GM23338 (cell line): ENCODE data around the gene FMN2. TPM values are rescaled to one million over a fixed set of nuclear protein-coding genes. Genes with fewer than 3 reads are reported as not detected.

Experiments used
- ATAC-seq: fragments of 200-7000 bp; cut with Tn5 transposase; 3 replicates; pipeline ENCODE4 v1.9.1; 2020
- DNase-seq: peaks from one replicate; pipeline ENCODE4 v3.0.0-alpha.2; 2015; ENCODE audit warnings: low spot score
- H2AFZ ChIP-seq: fragments of 200-600 bp; sonication (generic); 2 replicates; pipeline ENCODE4 v1.8.0; 2016; ENCODE audit warnings: antibody characterized with exemption, mild to moderate bottlenecking, moderate library complexity
- H3F3A ChIP-seq: fragments of 200-600 bp; sonication (generic); replicated peaks from 2 replicates; pipeline ENCODE4 v1.8.0; 2017; ENCODE audit warnings: antibody characterized with exemption, mixed run types, low read depth
- H3K27ac ChIP-seq: fragments of 200-600 bp; sonication (generic); 2 replicates; pipeline ENCODE4 v1.6.1; 2016; ENCODE audit warnings: low read depth
- H3K27me3 ChIP-seq: fragments of 200-600 bp; sonication (generic); 2 replicates; pipeline ENCODE4 v1.8.0; 2016; ENCODE audit warnings: mild to moderate bottlenecking, mixed run types, moderate library complexity; ENCODE audit not compliant: insufficient read depth
- H3K36me3 ChIP-seq: fragments of 200-600 bp; sonication (generic); 2 replicates; pipeline ENCODE4 v1.8.0; 2016; ENCODE audit warnings: mild to moderate bottlenecking; ENCODE audit not compliant: insufficient read depth
- H3K4me1 ChIP-seq: fragments of 200-600 bp; sonication (generic); 2 replicates; pipeline ENCODE4 v1.8.0; 2016; ENCODE audit warnings: mild to moderate bottlenecking, moderate library complexity; ENCODE audit not compliant: insufficient read depth
- H3K4me2 ChIP-seq: fragments of 200-600 bp; sonication (generic); 2 replicates; pipeline ENCODE4 v1.7.1; 2017; ENCODE audit warnings: mixed run types
- H3K4me3 ChIP-seq: fragments of 200-600 bp; sonication (generic); 2 replicates; pipeline ENCODE4 v1.6.1; 2016; ENCODE audit warnings: mixed run types
- H3K79me2 ChIP-seq: fragments of 200-600 bp; sonication (generic); replicated peaks from 2 replicates; pipeline ENCODE4 v1.8.0; 2017; ENCODE audit warnings: mild to moderate bottlenecking; ENCODE audit not compliant: insufficient read depth
- H3K9me2 ChIP-seq: fragments of 200-600 bp; sonication (generic); 2 replicates; pipeline ENCODE4 v1.8.0; 2017; ENCODE audit not compliant: insufficient read depth
- H4K20me1 ChIP-seq: fragments of 200-600 bp; sonication (generic); replicated peaks from 2 replicates; pipeline ENCODE4 v1.8.0; 2017; ENCODE audit warnings: mild to moderate bottlenecking; ENCODE audit not compliant: insufficient read depth
- H3K27ac Mint-ChIP-seq: 2 replicates; pipeline ENCODE4 v1.8.0; 2020; ENCODE audit warnings: inconsistent platforms, mild to moderate bottlenecking, moderate library complexity, mixed read lengths
- H3K27me3 Mint-ChIP-seq: 3 replicates; pipeline ENCODE4 v1.8.0; 2022; ENCODE audit warnings: low read depth, mild to moderate bottlenecking, moderate library complexity, mixed read lengths, inconsistent platforms; ENCODE audit not compliant: insufficient read depth, poor library complexity
- H3K36me3 Mint-ChIP-seq: 3 replicates; pipeline ENCODE4 v1.8.0; 2021; ENCODE audit warnings: low read depth, mild to moderate bottlenecking, inconsistent platforms, moderate library complexity, mixed read lengths
- H3K4me1 Mint-ChIP-seq: 3 replicates; pipeline ENCODE4 v1.8.0; 2020; ENCODE audit warnings: mild to moderate bottlenecking, inconsistent platforms, mixed read lengths
- H3K4me3 Mint-ChIP-seq: 3 replicates; pipeline ENCODE4 v1.8.0; 2021; ENCODE audit warnings: moderate library complexity, mild to moderate bottlenecking, inconsistent platforms, mixed read lengths
- H3K9me3 Mint-ChIP-seq: 3 replicates; pipeline ENCODE4 v1.8.0; 2020; ENCODE audit warnings: moderate library complexity, mild to moderate bottlenecking, inconsistent platforms, mixed read lengths
- CREB1 ChIP-seq: fragments of 250-450 bp; sonication (Bioruptor Pico); IDR thresholded peaks from 2 replicates; pipeline ENCODE4 v1.5.0; 2020; ENCODE audit warnings: low read depth, mild to moderate bottlenecking, moderate library complexity
- ETS1 ChIP-seq: IDR thresholded peaks from 2 replicates; pipeline ENCODE4 v1.6.1; 2016; ENCODE audit warnings: antibody characterized with exemption
- EZH2 ChIP-seq: fragments of 200-600 bp; sonication (generic); IDR thresholded peaks from one replicate; pipeline ENCODE4 v1.8.0; 2017; ENCODE audit warnings: antibody characterized with exemption, mild to moderate bottlenecking, low read depth; ENCODE audit not compliant: unreplicated experiment
- EZH2phosphoT487 ChIP-seq: fragments of 200-600 bp; sonication (generic); IDR thresholded peaks from one replicate; pipeline ENCODE4 v1.8.1; 2018; ENCODE audit warnings: antibody characterized with exemption; ENCODE audit not compliant: unreplicated experiment
- JUNB ChIP-seq: IDR thresholded peaks from one replicate; pipeline ENCODE4 v1.6.1; 2016; ENCODE audit warnings: antibody characterized with exemption; ENCODE audit not compliant: unreplicated experiment
- NANOG ChIP-seq: IDR thresholded peaks from 2 replicates; pipeline ENCODE4 v1.6.1; 2016; ENCODE audit warnings: antibody characterized with exemption, borderline replicate concordance
- POLR2AphosphoS5 ChIP-seq: IDR thresholded peaks from 2 replicates; pipeline ENCODE4 v1.6.1; 2016; ENCODE audit warnings: antibody characterized with exemption, low read depth
- REST ChIP-seq: IDR thresholded peaks from one replicate; pipeline ENCODE4 v1.6.1; 2018; ENCODE audit warnings: antibody characterized with exemption; ENCODE audit not compliant: unreplicated experiment
- ZNF114 ChIP-seq: fragments of 250-450 bp; sonication (Bioruptor Pico); IDR thresholded peaks from 2 replicates; pipeline ENCODE4 v1.5.0; 2020; ENCODE audit warnings: mild to moderate bottlenecking, moderate library complexity
- ZNF331 ChIP-seq: fragments of 250-450 bp; sonication (Bioruptor Pico); IDR thresholded peaks from 2 replicates; pipeline ENCODE4 v1.5.0; 2020; ENCODE audit warnings: low read depth, mild to moderate bottlenecking, moderate library complexity
- polyA plus RNA-seq: library from polyadenylated mRNA; unstranded; fragments of >200 nt; fragmentation: Nextera tagmentation; extraction: Ambion mirVana; gene quantifications from 2 replicates; pipeline ENCODE4 v1.2.1, GENCODE V29; 2016
- total RNA-seq: library from RNA; depleted of rRNA; stranded (reverse); fragments of >200 nt; shearing (Covaris generic); gene quantifications from 2 replicates; pipeline ENCODE4 v1.2.3, GENCODE V29; 2014

Gene FMN2
- total and polyA plus RNA-seq, 2 experiments from 2014 or later: 1.5 to 2.5 TPM

GRCh38 chr1:240424740-240425464 lies 333.2 kb downstream of the FMN2 start:
- Mint-ChIP-seq H3K27ac (no peak overlapping the region), H3K36me3 (no peaks in the 10 kb centered on the region), H3K4me1 (no peaks in the 10 kb centered on the region), H3K4me3 (no peak overlapping the region), H3K27me3 (peaks cover 2% of the 10 kb centered on the region), H3K9me3 (no peaks in the 10 kb centered on the region)
- Histone ChIP-seq H4K20me1 (no peaks in the 10 kb centered on the region), H3K4me1 (no peaks in the 10 kb centered on the region), H3K27me3 (no peaks in the 10 kb centered on the region), H3K4me2 (no peak overlapping the region), H3K9me2 (no peaks in the 10 kb centered on the region), H3K27ac (no peak overlapping the region), H2AFZ (no peak overlapping the region), H3K36me3 (no peaks in the 10 kb centered on the region), H3F3A (no peaks in the 10 kb centered on the region), H3K4me3 (no peak overlapping the region), H3K79me2 (no peaks in the 10 kb centered on the region)
- TF ChIP-seq CREB1 (CRISPR knock-in tag) (no peak), ZNF331 (CRISPR knock-in tag) (no peak), POLR2AphosphoS5 (no peak), JUNB (no peak), NANOG (no peak), REST (no peak), EZH2 (no peak), EZH2phosphoT487 (no peak), ETS1 (no peak), ZNF114 (CRISPR knock-in tag) (no peak)
- ATAC-seq (no peak), DNase-seq (no peak)

GRCh38 chr1:240426051-240426450 lies 334.4 kb downstream of the FMN2 start:
- H3K36me3 Mint-ChIP-seq: no peaks in the 10 kb centered on the region
- no peaks in the 10 kb centered on the region for H3K9me3 Mint-ChIP-seq
- H3K79me2 ChIP-seq: no peaks in the 10 kb centered on the region
- no peaks in the 10 kb centered on the region for H3K4me1 Mint-ChIP-seq
- H3K4me3 ChIP-seq: no peak overlapping the region
- H3K27ac ChIP-seq: no peak overlapping the region
- no peak overlapping the region for H2AFZ ChIP-seq
- no peak overlapping the region for H3K27ac Mint-ChIP-seq
- H3K27me3 Mint-ChIP-seq: peaks cover 2% of the 10 kb centered on the region
- no peaks in the 10 kb centered on the region for H3K9me2 ChIP-seq
- no peaks in the 10 kb centered on the region for H3K36me3 ChIP-seq
- no peaks in the 10 kb centered on the region for H4K20me1 ChIP-seq
- TF ChIP-seq EZH2phosphoT487: no peak
- DNase-seq: no peak
- no peaks in the 10 kb centered on the region for H3K4me1 ChIP-seq
- H3F3A ChIP-seq: no peaks in the 10 kb centered on the region
- no peaks in the 10 kb centered on the region for H3K27me3 ChIP-seq
- ATAC-seq: no peak
- no peak overlapping the region for H3K4me2 ChIP-seq
- no peak overlapping the region for H3K4me3 Mint-ChIP-seq
